ENCODE data around the gene CNTNAP2. TPM values are rescaled to one million over a fixed set of nuclear protein-coding genes. Genes with fewer than 3 reads are reported as not detected.

Gene CNTNAP2
- total and polyA plus RNA-seq, 2 donors (not counting 1 experiment from before 2014, with no cell fraction given), result not detected

GRCh38 chr7:146656988-146657387 is 540.4 kb downstream of the CNTNAP2 start:
- TF ChIP-seq CTCF (conservative IDR thresholded peaks at IDR 0.05 in 1 of 2, IDR thresholded peaks at IDR 0.05 in 1 of 2; ENCODE audit: low read depth in 1 of 2, low read length in 2 of 2) (no peak), EZH2 (IDR thresholded peaks at IDR 0.05; ENCODE audit: low read length, missing control alignments) (no peak)
- Histone ChIP-seq H3K9me3 (ENCODE audit: control insufficient read depth, insufficient read depth, low read depth, low read length) (no peaks in the 10 kb centered on the region), H3K27me3 (ENCODE audit: control insufficient read depth, insufficient read depth, low read length) (no peaks in the 10 kb centered on the region)

GRCh38 chr7:146658604-146659003 is 542.0 kb downstream of the CNTNAP2 start:
- H4K20me1 ChIP-seq (ENCODE audit: control insufficient read depth, extremely low read depth, insufficient read depth, low read length), result no peaks in the 10 kb centered on the region

More at GRCh38 chr7:146656988-146657387, 540.4 kb downstream of the CNTNAP2 start:
- no peak overlapping the region for H2AFZ ChIP-seq (ENCODE audit: low read length)
- no peak overlapping the region for H3K27ac ChIP-seq (ENCODE audit: insufficient read depth, low read length)
- no peaks in the 10 kb centered on the region for H3K4me1 ChIP-seq (ENCODE audit: control insufficient read depth, extremely low read depth, insufficient read depth, low read length)
- H3K4me2 ChIP-seq (ENCODE audit: extremely low read depth, insufficient read depth, low read length), result no peak overlapping the region
- no peaks in the 10 kb centered on the region for H3K79me2 ChIP-seq (ENCODE audit: control insufficient read depth, insufficient read depth, low read length)
- no peaks in the 10 kb centered on the region for H4K20me1 ChIP-seq (ENCODE audit: control insufficient read depth, extremely low read depth, insufficient read depth, low read length)
- no peak overlapping the region for H3K4me3 ChIP-seq (replicated peaks in 1 of 4; ENCODE audit: control extremely low read depth in 1 of 4, insufficient read depth in 1 of 4, low read depth in 3 of 4, low read length in 4 of 4)
- H3K9ac ChIP-seq (ENCODE audit: insufficient read depth, low read length), result no peak overlapping the region
- DNase-seq (ENCODE audit: low read depth in 2 of 2), result no peak
- H3K36me3 ChIP-seq (ENCODE audit: control insufficient read depth, insufficient read depth, low read length), result no peaks in the 10 kb centered on the region

DNA sequence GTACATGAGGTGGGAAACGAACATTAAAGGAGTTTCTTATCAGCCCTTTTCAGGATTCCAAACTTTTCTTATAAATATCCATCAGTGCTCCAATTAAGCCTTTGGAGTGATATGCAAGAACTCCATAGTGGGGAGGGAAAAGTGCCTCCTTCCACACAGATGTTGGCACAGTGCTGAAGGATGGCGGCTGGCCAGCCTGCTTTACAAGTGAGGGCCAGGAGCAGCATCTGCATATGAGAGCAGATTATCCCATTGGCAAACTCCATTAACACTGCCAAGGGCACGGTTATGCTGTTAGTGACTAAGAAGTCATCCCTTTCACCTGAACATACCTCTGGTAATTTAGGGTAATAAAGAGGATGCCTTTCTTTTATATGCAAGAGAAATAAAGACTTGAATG is 543.1 kb downstream of the CNTNAP2 start:
- no peaks in the 10 kb centered on the region for H3K79me2 ChIP-seq (ENCODE audit: control insufficient read depth, insufficient read depth, low read length)
- H3K27ac ChIP-seq (ENCODE audit: insufficient read depth, low read length), result no peak overlapping the region
- no peaks in the 10 kb centered on the region for H3K36me3 ChIP-seq (ENCODE audit: control insufficient read depth, insufficient read depth, low read length)
- no peak overlapping the region for H2AFZ ChIP-seq (ENCODE audit: low read length)
- H3K9ac ChIP-seq (ENCODE audit: insufficient read depth, low read length), result no peak overlapping the region
- no peaks in the 10 kb centered on the region for H4K20me1 ChIP-seq (ENCODE audit: control insufficient read depth, extremely low read depth, insufficient read depth, low read length)
- DNase-seq (ENCODE audit: low read depth in 2 of 2), result no peak
- no peak overlapping the region for H3K4me2 ChIP-seq (ENCODE audit: extremely low read depth, insufficient read depth, low read length)
- no peaks in the 10 kb centered on the region for H3K27me3 ChIP-seq (ENCODE audit: control insufficient read depth, insufficient read depth, low read length)
- TF ChIP-seq CTCF (conservative IDR thresholded peaks at IDR 0.05 in 1 of 2, IDR thresholded peaks at IDR 0.05 in 1 of 2; ENCODE audit: low read depth in 1 of 2, low read length in 2 of 2), result no peak
- TF ChIP-seq EZH2 (IDR thresholded peaks at IDR 0.05; ENCODE audit: low read length, missing control alignments), result no peak
- no peaks in the 10 kb centered on the region for H3K4me1 ChIP-seq (ENCODE audit: control insufficient read depth, extremely low read depth, insufficient read depth, low read length)
- H3K4me3 ChIP-seq (replicated peaks in 1 of 4; ENCODE audit: control extremely low read depth in 1 of 4, insufficient read depth in 1 of 4, low read depth in 3 of 4, low read length in 4 of 4), result no peak overlapping the region
- H3K9me3 ChIP-seq (ENCODE audit: control insufficient read depth, insufficient read depth, low read depth, low read length), result no peaks in the 10 kb centered on the region

More at GRCh38 chr7:146658604-146659003, 542.0 kb downstream of the CNTNAP2 start:
- no peaks in the 10 kb centered on the region for H3K4me1 ChIP-seq (ENCODE audit: control insufficient read depth, extremely low read depth, insufficient read depth, low read length)
- H3K9me3 ChIP-seq (ENCODE audit: control insufficient read depth, insufficient read depth, low read depth, low read length), result no peaks in the 10 kb centered on the region
- DNase-seq (ENCODE audit: low read depth in 2 of 2), result no peak
- H2AFZ ChIP-seq (ENCODE audit: low read length), result no peak overlapping the region
- no peak overlapping the region for H3K9ac ChIP-seq (ENCODE audit: insufficient read depth, low read length)
- no peak overlapping the region for H3K4me2 ChIP-seq (ENCODE audit: extremely low read depth, insufficient read depth, low read length)
- no peak overlapping the region for H3K27ac ChIP-seq (ENCODE audit: insufficient read depth, low read length)
- no peaks in the 10 kb centered on the region for H3K79me2 ChIP-seq (ENCODE audit: control insufficient read depth, insufficient read depth, low read length)
- no peak for TF ChIP-seq EZH2 (IDR thresholded peaks at IDR 0.05; ENCODE audit: low read length, missing control alignments)
- no peak for TF ChIP-seq CTCF (conservative IDR thresholded peaks at IDR 0.05 in 1 of 2, IDR thresholded peaks at IDR 0.05 in 1 of 2; ENCODE audit: low read depth in 1 of 2, low read length in 2 of 2)
- no peaks in the 10 kb centered on the region for H3K36me3 ChIP-seq (ENCODE audit: control insufficient read depth, insufficient read depth, low read length)
- no peaks in the 10 kb centered on the region for H3K27me3 ChIP-seq (ENCODE audit: control insufficient read depth, insufficient read depth, low read length)
- no peak overlapping the region for H3K4me3 ChIP-seq (replicated peaks in 1 of 4; ENCODE audit: control extremely low read depth in 1 of 4, insufficient read depth in 1 of 4, low read depth in 3 of 4, low read length in 4 of 4)

Measured in fibroblast of lung (primary cell).